Measurements from ENCODE around the gene MGAT3.

Gene MGAT3

GRCh38 chr22:39477542-39477941 is 20.7 kb downstream of the MGAT3 start:
- TF ChIP-seq EZH2phosphoT487 (conservative IDR thresholded peaks at IDR 0.05; ENCODE audit: low read length) = no peak
- no peak overlapping the region for H2AFZ ChIP-seq (ENCODE audit: low read depth, low read length, severe bottlenecking)
- no peaks in the 10 kb centered on the region for H3K27me3 ChIP-seq (ENCODE audit: low read length)
- no peaks in the 10 kb centered on the region for H3K9me3 ChIP-seq (ENCODE audit: insufficient read depth, low read length)
- no peak overlapping the region for H3K9ac ChIP-seq (ENCODE audit: low read length)
- H3K79me2 ChIP-seq (ENCODE audit: insufficient read depth, low read length) = peaks cover 100% of the 10 kb centered on the region
- no peaks in the 10 kb centered on the region for H3K9me2 ChIP-seq (replicated peaks; ENCODE audit: insufficient read depth, low read length)
- no peak overlapping the region for H3K4me2 ChIP-seq (ENCODE audit: low read depth, low read length, poor library complexity, severe bottlenecking)
- H4K20me1 ChIP-seq (ENCODE audit: low read depth, low read length) = peaks cover 18% of the 10 kb centered on the region; the same call in 1 of the 2 replicates
- H3K27ac ChIP-seq (ENCODE audit: low read depth, low read length) = no peak overlapping the region
- H3K4me3 ChIP-seq (ENCODE audit: insufficient read depth, low read length, poor library complexity, severe bottlenecking) = no peak overlapping the region
- H3K36me3 ChIP-seq (ENCODE audit: low read length) = peaks cover 14% of the 10 kb centered on the region
- H3F3A ChIP-seq (ENCODE audit: insufficient read depth) = peaks cover 4% of the 10 kb centered on the region; the same call in 1 of the 2 replicates

GRCh38 chr22:39478441-39478850 is 21.6 kb downstream of the MGAT3 start:
- Histone ChIP-seq H2AFZ (ENCODE audit: low read depth, low read length, severe bottlenecking) (no peak overlapping the region), H3K27me3 (ENCODE audit: low read length) (no peaks in the 10 kb centered on the region), H3K9ac (ENCODE audit: low read length) (no peak overlapping the region), H3K27ac (ENCODE audit: low read depth, low read length) (no peak overlapping the region), H3K36me3 (ENCODE audit: low read length) (peaks cover 14% of the 10 kb centered on the region), H3K9me3 (ENCODE audit: insufficient read depth, low read length) (no peaks in the 10 kb centered on the region), H3K9me2 (replicated peaks; ENCODE audit: insufficient read depth, low read length) (no peaks in the 10 kb centered on the region), H3K79me2 (ENCODE audit: insufficient read depth, low read length) (peaks cover 99% of the 10 kb centered on the region), H3K4me3 (ENCODE audit: insufficient read depth, low read length, poor library complexity, severe bottlenecking) (no peak overlapping the region), H3F3A (ENCODE audit: insufficient read depth) (peaks cover 4% of the 10 kb centered on the region; the same call in 1 of the 2 replicates), H3K4me2 (ENCODE audit: low read depth, low read length, poor library complexity, severe bottlenecking) (no peak overlapping the region), H4K20me1 (ENCODE audit: low read depth, low read length) (peaks cover 18% of the 10 kb centered on the region; the same call in 1 of the 2 replicates)
- TF ChIP-seq EZH2phosphoT487 (conservative IDR thresholded peaks at IDR 0.05; ENCODE audit: low read length) (no peak), CTCF (IDR thresholded peaks at IDR 0.05; ENCODE audit: insufficient read depth, low read length, poor library complexity, severe bottlenecking) (no peak)

GRCh38 chr22:39479254-39479653 is 22.4 kb downstream of the MGAT3 start:
- Histone ChIP-seq H3K9me3 (ENCODE audit: insufficient read depth, low read length) (no peaks in the 10 kb centered on the region), H2AFZ (ENCODE audit: low read depth, low read length, severe bottlenecking) (no peak overlapping the region), H3K79me2 (ENCODE audit: insufficient read depth, low read length) (peaks cover 99% of the 10 kb centered on the region), H3K4me2 (ENCODE audit: low read depth, low read length, poor library complexity, severe bottlenecking) (no peak overlapping the region), H3K4me3 (ENCODE audit: insufficient read depth, low read length, poor library complexity, severe bottlenecking) (no peak overlapping the region), H3K9me2 (replicated peaks; ENCODE audit: insufficient read depth, low read length) (no peaks in the 10 kb centered on the region), H3K9ac (ENCODE audit: low read length) (no peak overlapping the region), H3K36me3 (ENCODE audit: low read length) (peaks cover 14% of the 10 kb centered on the region), H3F3A (ENCODE audit: insufficient read depth) (peaks cover 4% of the 10 kb centered on the region; the same call in 1 of the 2 replicates), H3K27ac (ENCODE audit: low read depth, low read length) (no peak overlapping the region), H4K20me1 (ENCODE audit: low read depth, low read length) (peaks cover 18% of the 10 kb centered on the region; the same call in 1 of the 2 replicates), H3K27me3 (ENCODE audit: low read length) (no peaks in the 10 kb centered on the region)
- TF ChIP-seq CTCF (IDR thresholded peaks at IDR 0.05; ENCODE audit: insufficient read depth, low read length, poor library complexity, severe bottlenecking) (no peak), EZH2phosphoT487 (conservative IDR thresholded peaks at IDR 0.05; ENCODE audit: low read length) (no peak)

- Histone ChIP-seq H3K27me3 (ENCODE audit: low read length) (no peaks in the 10 kb centered on the region), H3K36me3 (ENCODE audit: low read length) (peaks cover 14% of the 10 kb centered on the region), H3K79me2 (ENCODE audit: insufficient read depth, low read length) (peaks cover 97% of the 10 kb centered on the region), H3K4me2 (ENCODE audit: low read depth, low read length, poor library complexity, severe bottlenecking) (no peak overlapping the region), H4K20me1 (ENCODE audit: low read depth, low read length) (peaks cover 18% of the 10 kb centered on the region; the same call in 1 of the 2 replicates), H3F3A (ENCODE audit: insufficient read depth) (peaks cover 5% of the 10 kb centered on the region; the same call in 1 of the 2 replicates), H3K9me2 (replicated peaks; ENCODE audit: insufficient read depth, low read length) (no peaks in the 10 kb centered on the region), H2AFZ (ENCODE audit: low read depth, low read length, severe bottlenecking) (no peak overlapping the region), H3K9ac (ENCODE audit: low read length) (no peak overlapping the region), H3K9me3 (ENCODE audit: insufficient read depth, low read length) (no peaks in the 10 kb centered on the region), H3K27ac (ENCODE audit: low read depth, low read length) (no peak overlapping the region), H3K4me3 (ENCODE audit: insufficient read depth, low read length, poor library complexity, severe bottlenecking) (no peak overlapping the region)
- TF ChIP-seq EZH2phosphoT487 (conservative IDR thresholded peaks at IDR 0.05; ENCODE audit: low read length) = no peak
- TF ChIP-seq CTCF (IDR thresholded peaks at IDR 0.05; ENCODE audit: insufficient read depth, low read length, poor library complexity, severe bottlenecking) = no peak
Measured at GRCh38 chr22:39480557-39480956, 23.7 kb downstream of the MGAT3 start.

All from SU-DHL-6 (cell line).